ENCODE results near the gene TNRC6A.

The TNRC6A gene

DNA sequence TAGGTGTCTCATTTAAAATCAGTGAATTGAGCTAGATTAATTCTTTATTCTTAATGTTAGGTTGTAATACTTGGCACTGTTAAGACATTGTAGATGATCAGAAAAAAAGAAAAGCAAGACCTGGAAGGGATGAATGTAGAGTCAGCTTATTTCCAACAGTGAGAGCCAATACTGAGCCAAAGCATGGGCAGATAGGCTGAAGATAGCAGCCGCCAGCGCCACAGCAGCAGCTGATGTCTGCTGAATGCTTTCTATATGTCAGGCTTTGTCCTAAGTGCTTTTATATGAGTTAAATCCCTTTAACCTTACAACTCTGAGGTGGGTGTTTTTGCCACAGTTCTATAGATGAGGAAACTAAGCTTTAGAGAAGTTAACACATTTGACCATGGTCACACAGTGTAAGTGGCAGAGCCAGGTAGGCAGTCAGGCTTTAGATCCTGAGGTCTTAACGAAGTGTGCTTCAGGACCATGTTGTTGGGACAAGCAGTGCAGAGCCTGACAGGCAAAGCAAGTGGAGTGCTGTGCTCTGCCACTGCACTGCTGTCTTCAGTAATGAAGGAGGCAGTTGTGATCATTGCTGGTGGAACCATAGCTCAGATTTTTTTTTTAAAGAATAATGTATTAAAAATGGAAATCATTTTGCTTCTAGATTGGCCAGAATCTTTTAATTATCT lies 25.9 kb downstream of the TNRC6A start:
- no peak for DNase-seq

DNA sequence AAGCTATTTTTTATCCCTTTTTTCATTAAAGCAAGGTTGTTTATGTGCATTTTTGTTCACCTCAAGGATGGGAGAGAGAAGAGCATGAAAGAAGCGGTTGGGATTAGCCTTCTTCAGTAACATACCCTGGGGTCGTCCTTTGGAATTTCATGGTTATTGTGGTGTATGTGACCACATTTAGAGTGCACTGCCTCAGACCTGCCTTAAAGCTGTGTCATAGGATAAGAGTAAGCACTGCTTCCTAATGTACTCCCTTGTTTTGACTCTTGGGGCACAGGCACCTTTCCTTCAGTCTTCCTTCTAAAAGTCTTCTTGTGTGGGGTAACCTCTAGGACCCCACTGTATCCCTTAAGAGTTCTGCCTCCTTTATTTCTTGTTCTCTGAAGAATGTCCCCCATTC lies 28.9 kb downstream of the TNRC6A start:
- DNase-seq, result no peak

DNA sequence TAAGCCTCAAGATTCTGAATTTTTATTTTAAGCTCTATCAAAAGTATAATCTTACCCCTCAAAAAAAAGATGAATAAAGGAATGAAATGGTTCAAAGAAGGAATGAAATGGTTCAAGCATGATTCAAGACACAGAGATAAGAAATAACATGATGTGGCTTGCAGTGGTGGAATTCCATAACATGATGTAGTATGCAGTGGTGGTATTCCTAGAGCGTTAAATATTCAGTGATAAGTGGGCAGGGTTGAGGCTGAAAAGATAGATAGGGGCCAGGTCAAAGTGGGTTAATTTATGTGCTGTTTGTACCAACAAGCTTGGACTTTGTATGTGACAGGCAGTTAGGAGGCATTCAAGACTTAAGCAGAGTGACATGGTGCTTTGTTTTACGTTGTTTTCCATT lies 29.6 kb downstream of the TNRC6A start:
- no peak for DNase-seq

DNA sequence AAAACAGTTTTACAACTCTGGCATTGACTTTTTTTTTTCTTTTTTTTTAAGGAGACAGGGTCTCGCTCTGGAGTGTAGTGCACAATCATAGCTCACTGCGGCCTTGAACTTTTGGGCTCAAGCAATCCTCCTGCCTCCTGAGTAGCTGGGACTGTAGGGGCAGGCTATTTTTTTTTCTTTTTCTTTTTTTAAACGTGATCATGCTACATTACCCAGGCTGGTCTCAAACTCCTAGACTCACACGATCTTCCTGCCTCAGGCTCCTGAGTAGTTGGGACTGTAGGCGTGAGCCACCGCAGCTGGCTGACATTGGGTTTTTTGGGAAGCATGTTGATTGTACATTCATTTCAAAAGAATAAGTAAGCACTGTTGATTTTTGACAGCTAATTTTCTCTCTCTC lies 32.1 kb downstream of the TNRC6A start:
- DNase-seq, result no peak

DNA sequence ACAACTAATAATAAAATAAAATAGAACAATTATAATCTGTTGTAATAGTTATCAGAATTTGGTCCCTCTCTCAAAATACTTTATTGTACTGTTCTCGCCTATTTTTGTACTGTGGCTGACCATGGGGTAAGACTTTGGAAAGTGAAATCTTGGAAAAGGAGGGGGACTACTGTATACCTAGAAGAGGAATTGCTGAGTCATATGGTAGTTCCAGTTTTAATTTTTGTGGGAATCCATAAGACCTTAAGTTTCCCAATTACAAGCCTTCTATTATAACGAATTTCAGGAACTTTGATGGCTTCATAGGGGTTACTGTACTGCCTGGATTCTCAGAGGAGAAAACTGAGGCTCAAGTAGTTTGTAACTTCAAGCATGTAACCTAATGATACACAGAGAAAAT lies 35.5 kb downstream of the TNRC6A start:
- DNase-seq, result no peak

DNA sequence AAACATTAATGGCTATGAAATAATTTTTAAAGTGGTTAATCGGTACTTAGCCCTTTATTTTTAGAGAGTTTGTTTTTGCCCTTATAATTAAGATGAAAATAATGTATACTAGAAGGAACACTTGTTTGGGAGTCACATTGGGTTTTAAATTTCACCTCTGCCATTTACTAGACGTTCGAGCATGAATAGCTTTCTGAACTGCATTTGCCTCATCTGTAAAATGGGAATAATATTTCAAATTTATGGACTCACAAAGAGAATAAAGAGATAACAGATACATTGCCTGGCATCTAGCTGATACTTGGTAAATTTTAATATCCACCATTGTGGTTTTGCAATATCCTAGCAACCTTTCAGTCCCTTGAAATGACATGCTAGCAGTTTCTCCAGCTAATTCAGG lies 36.6 kb downstream of the TNRC6A start:
- no peak for DNase-seq

DNA sequence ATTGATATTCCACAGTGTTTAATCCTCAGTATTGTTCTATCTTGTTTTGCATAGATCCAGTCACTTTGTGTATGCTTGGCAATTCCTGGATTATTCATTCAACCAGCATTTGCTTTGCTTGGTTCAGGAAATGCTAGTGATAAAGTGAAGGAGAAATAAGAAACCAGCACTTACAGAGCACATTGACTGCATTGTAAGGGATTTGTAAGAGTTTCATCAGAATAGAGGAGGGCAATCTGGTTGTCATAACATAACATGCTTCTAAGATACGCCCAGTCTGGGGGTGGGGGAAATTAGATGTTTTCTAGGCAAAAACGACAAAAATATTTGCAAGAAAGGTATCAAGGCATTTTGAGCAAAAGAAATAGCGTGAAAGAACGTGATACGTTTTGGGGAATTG lies 40.4 kb downstream of the TNRC6A start:
- no peak for DNase-seq

DNA sequence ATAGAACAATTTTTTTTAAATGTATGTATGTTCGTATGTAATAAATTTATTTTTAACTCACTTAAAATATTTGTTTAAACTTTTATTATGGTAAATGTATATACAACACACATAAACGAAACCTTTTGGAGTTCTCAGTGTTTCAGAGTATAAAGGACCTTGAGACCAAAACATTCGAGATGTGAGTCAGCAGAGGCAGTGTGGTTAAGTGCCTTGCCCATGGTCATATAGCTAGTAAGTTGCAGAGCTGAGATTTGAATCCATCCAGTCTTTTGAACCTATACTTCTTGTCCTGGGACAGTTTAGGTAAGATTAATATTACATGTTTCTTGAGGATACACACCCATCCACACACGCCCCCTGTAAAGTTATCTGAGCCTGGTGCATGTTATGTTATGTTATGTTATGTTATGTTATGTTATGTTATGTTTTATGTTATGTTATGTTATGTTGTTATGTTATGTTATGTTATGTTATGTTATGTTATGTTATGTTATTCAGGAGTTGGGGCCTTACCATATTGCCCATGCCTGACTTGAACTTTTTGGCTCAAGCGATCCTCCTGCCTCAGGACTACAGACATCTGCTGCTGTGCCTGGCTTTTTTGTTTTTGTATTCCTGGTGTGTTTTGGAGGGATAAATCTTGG lies 41.8 kb downstream of the TNRC6A start:
- no peak for DNase-seq

DNA sequence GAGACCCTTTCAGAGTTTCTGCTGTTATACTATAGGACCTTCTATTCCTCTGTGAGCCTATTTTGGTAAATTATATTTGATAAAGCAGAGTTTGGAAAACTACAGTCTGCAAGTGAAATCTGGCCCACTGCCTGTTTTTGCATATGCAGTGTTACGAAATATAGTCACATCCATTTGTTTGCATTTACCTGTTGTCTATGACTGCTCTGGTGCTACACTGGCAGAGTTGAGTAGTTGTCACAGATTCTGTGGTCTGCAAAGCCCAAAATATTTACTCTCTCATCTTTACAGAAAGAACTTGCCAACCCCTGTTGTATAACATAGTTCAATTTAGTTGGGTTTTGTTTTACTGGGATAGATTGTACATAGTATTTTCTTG lies 42.3 kb downstream of the TNRC6A start:
- DNase-seq, result no peak

DNA sequence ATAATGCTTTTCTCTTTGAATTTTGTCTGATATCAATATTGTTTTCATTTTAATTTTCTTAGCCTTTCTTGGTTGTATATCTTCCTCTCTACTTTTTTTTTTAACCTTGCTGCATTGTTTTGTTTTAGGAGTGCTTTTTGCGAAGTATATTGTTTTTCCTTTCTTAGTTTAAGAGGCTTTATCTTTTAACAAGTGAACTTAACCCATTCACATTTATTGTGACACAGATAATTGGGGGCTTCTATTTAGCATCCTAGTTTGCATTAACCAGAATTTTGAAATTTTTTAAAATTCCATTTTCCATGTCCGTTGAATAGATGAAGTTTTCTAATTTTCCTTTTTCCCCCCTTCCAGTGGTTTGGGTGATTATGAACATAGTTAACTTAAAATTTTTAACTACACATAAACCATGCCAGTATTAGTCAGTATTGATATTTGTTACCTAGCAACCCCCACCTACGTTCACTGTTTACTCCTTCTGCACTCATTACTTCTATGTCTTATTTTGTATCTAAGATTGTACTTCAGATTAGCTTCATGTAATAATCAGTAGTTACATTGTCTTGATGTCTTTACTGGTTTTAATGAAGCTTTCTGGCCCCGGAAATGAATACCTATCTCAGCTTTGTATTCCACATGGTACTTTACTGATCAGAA lies 44.4 kb downstream of the TNRC6A start:
- no peak for DNase-seq

DNA sequence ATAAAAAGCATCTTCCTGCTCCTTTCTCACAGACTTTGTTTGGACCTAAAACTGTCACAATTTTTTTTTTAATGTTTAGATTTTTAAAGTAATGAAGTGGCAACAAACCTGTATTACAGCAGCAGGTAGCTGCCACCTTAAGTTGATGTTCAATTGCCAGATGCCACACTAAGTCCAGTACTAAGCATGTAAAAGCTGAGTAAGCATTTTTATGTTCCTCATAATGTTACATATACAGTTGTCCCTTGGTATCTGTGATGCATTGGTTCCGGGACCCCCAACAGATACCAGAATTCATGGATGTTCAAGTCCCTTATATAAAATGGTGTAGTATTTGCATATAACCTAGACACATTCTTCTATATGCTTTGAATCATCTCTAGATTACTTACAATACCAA lies 45.1 kb downstream of the TNRC6A start:
- DNase-seq, result no peak

DNA sequence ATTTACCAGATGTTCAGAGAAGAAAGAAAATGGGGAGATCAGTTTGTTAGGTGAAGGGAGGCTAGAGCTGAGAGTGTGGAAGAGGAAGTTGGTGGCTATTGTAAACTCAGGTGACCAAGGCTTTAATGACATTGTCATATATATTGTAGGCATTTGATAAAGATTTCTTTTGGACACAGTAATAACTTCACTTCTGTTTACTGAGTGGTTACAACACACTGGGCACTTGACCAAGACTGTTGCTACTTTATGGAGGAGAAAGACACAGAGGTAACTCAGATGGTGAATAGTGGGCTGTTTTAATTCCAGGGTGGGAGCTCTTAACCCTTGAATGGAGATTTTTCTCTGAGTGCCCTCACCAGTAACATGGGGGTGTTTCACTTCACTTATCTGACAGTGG lies 46.0 kb downstream of the TNRC6A start:
- no peak for DNase-seq

DNA sequence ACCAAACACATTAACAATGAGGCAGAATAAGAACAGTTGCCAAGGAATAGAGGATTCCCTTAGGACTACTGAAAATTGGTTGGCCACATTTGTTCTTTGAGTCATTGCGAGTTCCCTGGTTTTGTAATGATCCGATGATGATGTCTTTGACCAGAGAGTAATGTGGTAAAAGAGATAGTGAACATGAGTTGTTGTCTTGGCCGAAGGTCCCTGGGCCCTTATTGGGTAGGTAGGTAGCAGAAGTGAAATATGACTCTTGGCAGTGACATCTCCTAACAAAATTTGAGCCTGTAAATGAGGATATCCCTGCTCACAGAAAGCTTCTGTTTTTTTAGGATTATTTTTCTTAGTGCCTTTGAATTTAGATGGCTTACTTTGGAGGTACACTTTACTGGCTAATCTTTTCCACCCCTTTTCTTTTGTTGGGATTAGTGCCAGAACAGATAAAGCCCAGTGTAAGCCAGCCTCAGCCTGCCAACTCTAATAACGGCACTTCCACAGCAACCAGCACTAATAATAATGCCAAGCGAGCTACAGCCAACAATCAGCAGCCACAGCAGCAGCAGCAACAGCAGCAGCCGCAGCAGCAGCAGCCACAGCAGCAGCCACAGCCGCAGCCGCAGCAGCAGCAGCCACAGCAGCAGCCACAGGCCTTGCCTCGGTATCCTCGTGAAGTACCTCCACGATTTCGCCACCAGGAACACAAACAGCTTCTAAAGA lies 47.2 kb downstream of the TNRC6A start:
- DNase-seq, result no peak

DNA sequence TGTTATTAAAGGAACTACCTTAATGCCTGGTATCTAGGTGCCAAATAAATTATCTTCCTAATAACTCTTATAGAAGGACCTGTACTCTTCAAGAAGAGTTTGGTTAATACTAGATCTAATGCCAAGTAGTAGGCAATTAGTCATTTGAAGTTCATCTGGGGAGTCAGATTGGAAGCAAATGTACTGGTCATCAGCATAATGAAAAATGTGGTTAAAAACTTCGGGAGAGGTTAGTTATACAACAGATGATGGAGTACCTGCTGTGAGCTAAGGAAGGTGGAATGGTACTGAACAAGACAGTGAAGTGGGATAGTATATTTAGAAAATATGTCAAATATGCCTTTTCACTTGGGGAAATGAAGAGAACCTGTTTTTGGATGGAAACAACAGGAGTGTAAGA lies 49.2 kb downstream of the TNRC6A start:
- no peak for DNase-seq

DNA sequence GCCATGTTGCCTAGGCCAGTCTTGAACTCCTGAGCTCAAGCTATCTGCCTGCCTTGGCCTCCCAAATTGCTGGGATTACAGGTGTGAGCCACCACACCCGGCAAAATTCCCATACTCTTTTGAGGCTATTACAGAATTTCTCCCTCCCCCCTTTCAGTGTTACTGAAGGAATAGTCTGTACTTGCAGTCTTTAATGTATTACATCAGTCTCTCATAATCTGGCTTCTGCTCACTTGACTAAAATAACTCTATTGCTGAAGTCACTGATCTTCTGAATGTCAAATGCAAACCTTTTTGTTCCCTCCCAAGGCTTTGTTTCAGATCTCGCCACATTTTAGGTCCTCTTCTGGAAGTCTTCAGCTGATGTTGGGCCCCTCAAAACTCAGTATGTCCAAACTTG lies 51.8 kb downstream of the TNRC6A start:
- DNase-seq, result no peak

DNA sequence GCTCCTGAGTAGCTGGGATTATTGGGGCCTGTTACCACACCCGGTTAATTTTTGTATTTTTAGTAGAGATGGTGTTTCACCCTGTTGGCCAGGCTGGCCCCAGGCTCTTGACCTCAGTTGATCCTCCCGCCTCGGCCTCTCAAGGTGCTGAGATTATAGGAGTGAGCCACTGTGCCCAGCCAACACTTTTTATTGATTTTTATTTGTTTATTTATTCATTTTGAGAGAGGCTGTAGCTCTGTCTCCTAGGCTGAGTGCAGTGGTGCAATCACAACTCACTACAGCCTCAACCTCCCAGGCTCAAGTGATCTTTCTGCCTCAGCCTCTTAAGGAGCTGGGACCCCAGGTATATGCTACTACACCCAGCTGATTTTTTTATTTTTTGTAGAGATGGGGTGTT lies 54.7 kb downstream of the TNRC6A start:
- DNase-seq, result no peak

DNA sequence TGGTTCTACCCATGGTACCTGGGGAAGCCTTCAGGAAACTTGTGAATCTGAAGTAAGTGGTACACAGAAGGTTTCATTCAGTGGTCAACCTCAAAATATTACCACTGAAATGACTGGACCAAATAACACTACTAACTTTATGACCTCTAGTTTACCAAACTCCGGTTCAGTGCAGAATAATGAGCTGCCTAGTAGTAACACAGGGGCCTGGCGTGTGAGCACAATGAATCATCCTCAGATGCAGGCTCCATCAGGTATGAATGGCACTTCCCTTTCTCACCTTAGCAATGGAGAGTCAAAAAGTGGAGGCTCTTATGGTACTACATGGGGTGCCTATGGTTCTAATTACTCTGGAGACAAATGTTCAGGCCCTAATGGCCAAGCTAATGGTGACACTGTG lies 60.4 kb downstream of the TNRC6A start:
- DNase-seq, result no peak

DNA sequence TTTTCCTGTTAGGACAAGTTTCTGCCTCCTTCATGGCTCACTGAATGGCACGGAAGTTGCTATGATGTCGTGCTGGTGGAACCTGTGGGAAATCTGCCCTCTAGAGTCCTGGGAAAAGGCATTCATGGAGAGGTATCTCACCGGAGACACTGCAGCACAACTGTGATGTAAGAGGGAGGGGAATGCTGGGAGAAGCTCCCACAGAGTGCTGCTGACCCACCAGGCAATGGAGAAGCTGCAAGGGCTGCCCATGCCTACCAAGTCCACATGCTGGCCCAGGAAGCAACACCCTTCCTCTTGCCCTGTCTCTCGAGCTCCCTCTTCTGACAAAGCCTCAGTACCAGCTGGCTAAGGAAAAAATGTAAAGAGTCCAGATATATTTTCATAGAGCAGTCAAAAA lies 71.1 kb downstream of the TNRC6A start:
- no peak for DNase-seq

DNA sequence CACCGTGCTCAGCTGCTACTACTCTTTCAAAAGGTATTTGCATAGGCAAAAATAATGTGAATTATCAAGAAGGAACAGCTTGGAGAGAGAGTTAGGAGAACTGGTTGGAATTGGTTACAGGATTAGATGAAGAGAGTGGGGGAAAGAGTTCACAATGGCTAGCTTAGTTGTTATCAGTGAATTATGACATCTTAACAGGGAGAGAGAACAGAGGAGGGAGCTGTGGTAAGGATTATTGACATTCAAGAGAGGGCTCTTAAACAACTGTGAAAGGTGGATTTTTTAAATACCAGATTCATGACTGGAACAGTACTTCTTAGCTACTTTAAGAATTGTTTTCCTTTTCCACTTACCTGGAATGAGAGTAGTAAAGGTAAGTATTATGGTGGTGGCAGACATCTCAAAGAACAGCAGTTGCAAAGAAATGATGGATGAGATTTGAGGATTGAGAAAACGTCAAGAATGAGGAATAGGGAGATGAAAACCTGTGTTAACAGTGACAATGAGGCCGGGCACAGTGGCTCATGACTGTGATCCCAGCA lies 72.4 kb downstream of the TNRC6A start:
- no peak for DNase-seq

DNA sequence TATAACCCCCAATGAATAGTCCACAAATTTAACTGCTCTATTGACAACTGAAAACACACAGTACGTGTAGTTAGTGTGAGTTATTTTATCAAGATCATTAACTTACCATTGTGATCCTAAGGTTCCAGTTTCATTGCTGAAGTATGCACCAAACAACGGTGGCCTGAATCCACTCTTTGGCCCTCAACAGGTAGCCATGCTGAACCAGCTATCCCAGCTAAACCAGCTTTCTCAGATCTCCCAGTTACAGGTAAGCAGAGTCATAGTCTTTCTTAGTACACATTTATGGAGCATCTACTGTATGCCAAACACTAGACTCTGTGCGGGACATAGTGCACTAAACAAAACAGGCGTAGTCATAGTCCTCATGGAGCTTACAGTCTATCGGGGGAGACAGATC lies 76.0 kb downstream of the TNRC6A start:
- DNase-seq, result no peak

DNA sequence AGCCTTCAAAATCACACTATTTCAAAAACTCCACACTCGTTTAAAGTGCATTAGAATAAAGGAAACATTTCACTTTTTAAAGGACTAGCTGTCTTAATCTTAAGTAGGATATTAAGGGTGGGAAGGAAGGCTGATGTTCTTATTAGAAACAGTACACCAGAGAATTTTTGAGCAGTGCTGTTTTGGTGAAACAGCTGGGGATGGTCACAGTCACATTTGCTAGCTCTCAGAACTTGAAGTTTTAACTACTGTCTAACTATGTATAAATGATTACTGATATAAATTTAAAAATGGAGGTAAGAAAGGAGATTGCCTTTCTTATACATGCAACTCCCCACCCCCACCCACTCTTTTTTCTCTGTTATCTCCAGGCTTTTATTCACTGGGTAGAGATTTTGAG lies 77.8 kb downstream of the TNRC6A start:
- DNase-seq, result no peak

DNA sequence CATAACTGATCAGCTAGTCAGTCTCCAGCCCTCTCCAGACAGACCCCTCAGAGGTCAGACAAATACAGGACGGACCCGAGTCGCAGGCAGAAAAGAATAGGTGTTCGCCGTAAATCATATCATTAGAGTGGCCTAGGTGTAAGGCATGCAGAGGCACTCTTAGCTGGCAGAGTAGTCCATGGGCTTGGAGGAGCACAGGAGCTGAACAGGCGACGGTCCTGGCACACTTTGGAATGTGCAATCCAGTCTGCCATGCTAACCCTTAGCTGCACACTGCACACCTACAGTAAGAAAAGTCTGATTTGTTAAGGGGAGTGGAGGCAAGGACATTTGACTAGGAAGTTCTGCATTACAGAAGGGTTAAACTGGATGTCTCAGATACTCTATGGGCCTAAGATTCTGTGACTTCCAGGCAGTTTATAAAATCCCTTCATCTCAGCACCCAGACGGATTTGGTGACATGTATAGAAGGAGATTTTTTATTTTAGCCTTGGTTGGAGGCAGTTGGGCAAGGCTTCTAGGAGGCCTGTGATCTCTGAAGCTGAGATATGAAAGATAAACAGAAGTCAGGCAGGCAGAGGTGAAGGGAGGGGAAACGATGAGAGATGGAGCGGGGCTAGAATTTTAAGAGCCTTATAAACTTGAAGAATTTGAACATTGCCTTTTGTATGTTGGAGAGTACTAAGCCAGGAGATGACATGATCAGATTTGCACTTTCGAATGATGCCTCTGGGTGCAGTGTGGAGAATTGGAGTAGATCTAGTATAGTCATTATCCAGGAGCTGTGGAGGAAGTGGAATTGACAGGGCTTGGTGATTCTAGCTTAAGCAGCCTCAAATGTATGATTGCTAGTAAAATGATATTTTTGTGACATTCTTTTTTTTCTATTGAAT lies 81.7 kb downstream of the TNRC6A start:
- DNase-seq, result no peak

All from right kidney (tissue), 1 donor.